Vagina (tissue), 2 donors: ENCODE measurements around the gene PCSK2.

Experiments
- CTCF ChIP-seq, 3 experiments: fragments of 450-650 bp in 2 of 3; fragments of 200-600 bp in 1 of 3; sonication (generic) in 1 of 3; IDR thresholded peaks; one replicate each; pipeline ENCODE4 v1.5.1; 2017 to 2019; ENCODE audit warnings: antibody characterized with exemption in 3 of 3, mild to moderate bottlenecking in 2 of 3, moderate library complexity in 2 of 3
- POLR2AphosphoS5 ChIP-seq, 2 donors: sonication (generic); formaldehyde crosslinking; IDR thresholded peaks; one replicate each; pipeline ENCODE4 v1.9.0; 2017; ENCODE audit warnings: antibody characterized with exemption in 2 of 2, mild to moderate bottlenecking in 2 of 2, low read depth in 1 of 2; ENCODE audit not compliant: insufficient read depth in 1 of 2

DNA sequence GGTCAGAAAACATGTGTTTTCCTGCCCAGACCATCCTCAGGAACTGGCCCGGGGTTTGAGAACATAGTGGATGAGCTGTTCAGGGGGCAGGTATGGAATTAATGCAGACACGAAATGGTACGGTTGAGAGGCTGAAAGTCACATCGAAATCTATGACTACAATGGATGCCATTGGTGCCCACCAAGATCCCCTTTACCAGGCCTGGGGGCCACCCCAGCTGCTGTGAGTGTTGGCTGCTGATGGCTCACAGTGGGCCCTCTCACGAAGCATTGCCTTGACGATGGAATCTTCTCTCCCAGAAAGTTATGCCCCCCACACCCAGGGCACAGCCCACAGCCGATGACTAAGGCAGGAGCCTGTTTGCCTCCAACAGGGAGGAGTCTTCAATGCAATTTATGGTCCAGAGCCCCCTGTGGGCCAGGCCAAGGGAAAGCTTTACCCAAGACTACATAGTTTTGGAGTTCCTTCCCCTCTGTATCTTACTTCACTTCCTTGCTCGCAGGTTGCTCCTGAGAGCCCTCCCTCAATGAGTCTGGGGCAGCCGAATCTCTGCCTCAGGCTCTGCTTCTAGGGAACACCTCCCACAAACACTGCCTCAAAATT lies 211.7 kb downstream of the PCSK2 start:
- TF ChIP-seq CTCF (IDR thresholded peaks at IDR 0.05): no peak
- no peak for TF ChIP-seq POLR2AphosphoS5 (IDR thresholded peaks at IDR 0.05; ENCODE audit: insufficient read depth in 1 of 2, low read depth in 1 of 2)
